Effector CD4-positive, alpha-beta T cell (primary cell): ENCODE results near the gene MYDGF.
A peak's percentile ranks its signal among the peaks of the same experiment; 100 is the strongest.

Source experiments
- DNase-seq: peaks from one replicate; pipeline ENCODE4 v3.0.0-alpha.2; 2020

Gene MYDGF

DNA sequence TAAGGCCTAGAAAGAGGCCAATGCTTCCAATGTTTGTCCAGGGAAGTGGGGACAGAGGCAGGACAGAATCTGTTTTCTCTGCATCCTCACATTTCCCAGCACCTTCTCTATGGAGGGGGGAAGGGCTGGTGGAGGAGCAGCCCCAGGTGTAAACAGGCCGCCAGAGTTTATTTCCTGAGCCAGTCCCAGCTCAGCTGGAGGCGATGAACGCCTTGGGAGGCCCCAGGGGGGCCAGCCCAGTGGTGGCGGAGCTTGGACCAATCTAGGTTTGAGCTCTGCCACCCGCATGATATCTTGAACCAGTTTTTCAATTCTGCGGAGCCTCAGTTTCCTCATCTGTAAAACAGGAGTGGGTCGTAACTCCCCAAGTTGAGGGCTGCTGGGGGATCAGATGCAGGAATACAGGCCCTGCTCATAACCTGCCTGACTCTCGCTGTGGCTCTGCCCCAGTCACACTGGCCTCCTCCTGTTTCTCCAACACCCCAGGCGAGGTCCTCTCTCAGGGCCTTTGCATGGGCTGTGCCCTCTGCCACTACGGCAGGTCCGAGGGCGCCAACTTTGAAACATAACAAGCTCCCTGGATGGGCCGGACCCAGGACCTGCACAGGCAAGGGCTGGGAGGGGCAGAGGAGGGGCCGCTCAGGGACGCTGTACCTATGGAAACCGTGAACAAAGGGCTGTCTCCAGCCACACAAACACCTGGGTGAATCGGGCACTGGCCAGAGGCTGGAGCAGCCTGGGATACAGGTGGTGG lies 29.7 kb downstream of the MYDGF start:
- DNase-seq: no peak

DNA sequence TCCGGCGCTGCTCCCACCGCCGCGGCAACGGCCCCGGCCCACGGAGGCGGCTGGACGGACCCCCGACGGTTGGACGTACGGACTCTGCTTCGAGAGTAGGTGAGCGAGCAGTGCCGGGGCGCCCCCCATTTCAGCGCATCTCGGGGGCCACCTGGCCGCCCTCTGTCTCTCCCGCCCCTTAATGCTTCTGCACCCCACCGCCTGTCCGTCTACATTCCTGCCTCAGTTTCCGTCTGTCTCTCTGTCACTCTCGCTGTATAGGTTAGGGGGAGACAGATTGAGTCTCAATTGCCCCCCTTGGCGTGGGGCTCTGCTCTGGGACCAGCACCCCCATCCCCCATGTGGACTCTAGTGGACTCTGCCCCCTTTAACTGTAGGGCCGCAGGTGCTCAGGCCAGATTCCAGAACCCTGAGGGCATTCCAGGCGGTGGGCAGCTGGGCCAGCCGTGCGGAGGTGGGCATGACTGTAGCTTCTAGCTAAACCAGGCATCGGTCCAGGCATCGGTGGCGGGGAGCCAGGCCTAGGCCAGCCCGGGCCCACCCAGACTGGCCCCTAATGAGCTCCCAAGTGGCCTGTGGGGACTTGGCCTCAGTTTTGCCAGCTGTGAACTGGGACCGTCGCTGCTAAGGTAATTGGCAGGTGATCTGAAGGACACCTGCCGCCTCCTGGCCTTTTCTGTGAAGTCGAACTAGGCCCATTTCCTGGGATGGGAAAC lies 30.5 kb downstream of the MYDGF start:
- DNase-seq: no peak

DNA sequence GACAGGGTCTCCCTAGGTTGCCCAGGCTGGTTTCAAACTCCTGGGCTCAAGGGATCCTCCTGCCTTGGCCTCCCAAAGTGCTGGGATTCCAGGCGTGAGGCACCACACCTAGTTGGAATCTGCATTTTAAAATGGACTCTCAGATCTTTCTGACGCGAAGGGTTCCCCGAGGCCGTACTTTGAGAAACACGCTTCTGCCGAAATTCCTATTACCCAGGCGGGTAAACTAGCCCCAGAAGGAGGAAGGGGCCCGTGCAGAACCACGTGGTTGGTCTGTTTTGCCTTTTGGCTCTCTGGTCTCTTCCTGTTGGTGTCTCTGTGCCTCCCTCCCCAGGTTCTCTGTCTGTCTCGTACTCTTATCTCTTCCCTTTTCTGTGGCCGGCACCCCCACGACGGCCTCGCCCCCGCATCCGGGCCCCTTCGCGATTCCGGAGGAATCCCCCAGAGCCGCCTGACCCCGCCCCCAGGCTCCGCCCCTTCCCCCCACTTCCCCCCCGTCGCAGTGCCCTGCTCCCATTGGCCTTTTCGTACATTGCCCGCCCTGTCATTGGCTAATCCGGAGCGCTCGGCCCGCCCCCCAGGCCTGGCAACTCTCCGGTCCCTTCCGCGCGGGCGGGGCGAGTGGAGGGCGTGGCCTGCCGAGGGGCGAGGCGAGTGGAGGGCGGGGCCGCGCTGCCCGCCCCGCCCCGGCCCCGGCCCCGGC lies 31.2 kb downstream of the MYDGF start, which contains the start of gene TNFAIP8L1:
TNFAIP8L1 (plus strand) TSS at position 689 of the 703 bp plus-strand sequence. CDS start 12,354 bp downstream, outside the sequence.
- DNase-seq: peak; percentile 100

DNA sequence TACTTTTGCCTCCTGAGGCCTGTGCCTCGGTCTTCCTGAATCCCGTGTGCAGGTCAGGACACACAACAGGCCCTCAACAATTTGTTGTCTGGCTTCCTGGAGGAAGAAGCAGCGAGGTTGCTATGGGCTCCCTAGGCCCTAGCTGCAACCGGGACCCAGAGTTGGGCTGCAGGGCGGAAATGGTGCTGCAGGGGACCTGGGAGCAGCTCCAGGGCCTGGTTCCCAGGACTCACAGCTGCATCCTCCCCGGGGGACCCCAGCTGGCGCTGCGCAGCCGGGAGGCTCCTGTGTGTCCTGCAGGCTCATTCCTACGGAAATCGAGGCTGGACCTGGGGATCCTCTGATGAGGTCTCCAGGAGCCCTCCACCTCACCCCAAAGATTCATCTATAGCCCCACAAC lies 31.8 kb downstream of the MYDGF start:
- DNase-seq: no peak

DNA sequence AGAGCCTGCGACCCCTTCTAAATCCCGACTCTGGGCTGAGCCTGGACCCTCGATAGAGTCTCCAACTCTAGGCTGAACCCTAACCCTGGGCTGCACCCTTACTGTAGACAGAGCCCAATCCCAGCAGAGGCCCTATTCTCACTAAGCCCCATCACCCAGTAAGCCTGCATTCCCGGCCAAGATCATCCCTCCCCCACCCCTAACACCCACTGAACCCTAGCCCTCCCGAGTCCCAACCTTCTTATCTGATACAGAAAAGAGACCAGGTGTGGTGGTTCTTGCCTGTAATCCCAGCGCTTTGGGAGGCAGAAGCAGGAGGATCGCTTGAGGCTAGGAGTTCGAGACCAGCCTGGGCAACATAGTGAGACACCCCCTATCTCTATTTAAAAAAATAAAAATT lies 33.4 kb downstream of the MYDGF start:
- no peak for DNase-seq

DNA sequence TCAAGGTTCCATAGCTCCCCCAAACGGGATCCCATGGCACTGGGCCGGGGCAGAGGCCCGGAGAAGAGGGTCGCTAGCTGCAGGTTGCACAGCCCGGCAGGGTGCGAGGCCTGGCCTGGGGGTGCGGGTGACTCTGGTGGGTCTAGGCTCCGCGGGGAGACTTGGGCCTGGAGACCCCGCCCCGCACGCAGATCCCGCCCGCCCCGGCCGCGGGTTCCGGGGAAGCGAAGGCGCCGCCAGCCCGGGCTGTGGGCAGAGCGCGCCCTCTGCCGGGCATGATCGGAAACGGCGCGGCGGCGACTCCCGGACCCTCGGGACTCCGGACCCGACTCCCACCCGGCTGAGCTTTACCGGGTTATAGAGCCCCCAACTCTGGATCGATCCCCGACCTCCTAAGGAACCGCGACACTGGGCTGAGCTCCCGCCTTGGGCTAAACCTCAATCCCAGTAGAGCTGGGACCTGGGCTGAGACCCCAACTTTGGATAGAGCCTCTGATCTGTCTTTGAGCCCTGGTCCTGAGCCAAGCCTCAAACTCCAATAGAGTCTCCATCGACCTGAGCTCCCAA lies 33.9 kb downstream of the MYDGF start:
- peak; percentile 67 for DNase-seq

DNA sequence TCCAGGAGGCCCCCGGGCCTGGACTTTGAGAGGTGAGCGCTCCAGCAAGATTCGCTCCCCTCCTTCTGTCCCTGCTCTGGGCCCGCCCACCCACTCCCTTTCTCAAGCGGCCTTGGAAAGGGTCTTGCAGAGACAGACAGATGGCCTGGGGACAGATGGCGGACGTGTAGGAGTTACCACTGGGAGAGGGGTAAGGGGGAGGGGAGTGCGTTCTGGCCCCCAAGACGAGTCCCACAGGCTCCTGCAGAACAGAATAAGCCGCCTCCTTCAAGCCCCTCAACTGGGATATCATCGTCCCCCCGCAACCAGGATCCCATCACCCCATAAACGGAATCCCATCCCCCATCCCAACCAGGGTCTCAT lies 34.4 kb downstream of the MYDGF start:
- DNase-seq: no peak

DNA sequence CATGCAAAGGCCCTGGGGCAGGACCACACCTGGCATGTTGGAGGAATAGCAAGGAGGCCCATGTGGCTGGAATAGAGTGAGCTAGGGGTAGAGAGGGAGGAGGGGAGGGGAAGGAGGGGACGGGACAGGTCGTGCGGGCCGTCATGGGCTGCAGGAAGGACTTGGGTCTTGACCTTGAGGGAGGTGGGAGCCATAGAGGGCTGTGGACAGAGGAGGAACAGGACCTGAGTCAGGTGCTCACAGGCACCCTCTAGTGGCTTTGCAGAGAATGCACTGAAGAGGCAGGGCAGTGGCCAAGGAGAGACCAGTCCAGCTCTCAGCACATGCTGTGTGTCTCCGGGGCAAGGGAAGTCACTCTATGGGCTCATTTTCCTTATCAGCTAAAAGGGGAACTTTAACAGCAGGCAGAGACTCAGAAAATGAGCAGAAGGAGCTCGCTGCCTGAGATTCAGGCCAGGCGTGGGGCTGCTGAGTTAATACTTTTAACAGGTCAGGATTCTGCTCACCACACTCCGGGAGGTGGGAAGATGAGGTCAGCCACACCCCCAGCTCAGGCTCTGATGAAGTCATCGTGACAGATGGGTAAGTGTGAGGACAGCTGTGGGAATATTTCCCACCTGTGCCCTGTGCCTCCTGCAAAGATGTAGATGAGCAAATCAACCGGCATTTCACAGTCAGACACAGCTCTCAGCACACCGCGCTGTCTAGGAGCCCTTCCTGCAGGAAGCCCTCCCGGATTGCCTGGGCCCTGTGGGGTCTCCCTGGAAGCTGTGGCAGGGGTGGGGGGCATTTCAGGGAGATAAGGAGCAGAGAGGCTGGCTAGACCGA lies 36.8 kb downstream of the MYDGF start:
- no peak for DNase-seq

DNA sequence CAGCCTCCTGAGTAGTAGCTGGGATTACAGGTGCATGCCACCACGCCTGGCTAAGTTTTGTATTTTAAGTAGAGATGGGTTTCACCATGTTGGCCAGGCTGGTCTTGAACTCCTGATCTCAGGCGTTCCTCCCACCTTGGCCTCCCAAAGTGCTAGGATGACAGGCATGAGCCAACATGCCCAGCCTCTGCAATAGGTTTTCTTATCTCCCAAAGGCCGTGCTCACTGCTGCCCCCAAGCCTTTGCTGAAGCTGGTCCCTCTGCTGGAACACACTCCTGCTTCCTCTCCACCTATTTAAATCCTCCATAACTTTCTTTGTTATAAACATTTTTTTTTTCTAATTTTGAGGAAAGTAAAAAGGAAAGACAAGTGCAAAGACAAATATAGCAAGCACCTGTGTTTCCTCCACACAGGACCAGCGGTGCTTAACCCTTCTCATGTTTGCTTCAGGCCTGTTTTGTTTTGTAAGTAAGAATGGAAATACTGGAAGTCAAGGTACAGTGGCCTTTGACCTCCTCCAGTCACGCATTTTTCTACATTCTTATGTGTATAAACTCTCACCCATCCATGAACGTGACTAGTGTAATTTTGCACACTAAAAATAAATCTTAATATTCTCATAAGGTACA lies 45.3 kb downstream of the MYDGF start:
- DNase-seq: no peak

DNA sequence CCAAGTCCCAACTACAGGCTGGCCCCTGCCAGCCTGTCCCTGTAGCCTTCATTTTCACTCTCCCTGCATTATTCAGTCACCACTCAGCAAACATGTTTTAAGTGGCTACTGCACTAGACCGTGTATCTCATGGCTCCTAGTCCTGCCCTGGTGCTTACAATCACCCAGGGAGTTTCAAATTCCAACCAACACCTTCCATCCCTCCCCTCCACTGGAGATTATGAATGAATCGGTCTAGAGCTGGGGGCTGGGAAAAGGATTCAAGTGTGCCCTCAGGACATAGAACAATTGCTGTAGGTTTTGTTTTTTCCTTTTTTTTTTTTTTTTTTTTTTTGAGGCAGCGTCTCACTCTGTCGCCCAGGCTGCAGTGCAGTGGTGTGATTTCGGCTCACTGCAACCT lies 45.8 kb downstream of the MYDGF start:
- no peak for DNase-seq

DNA sequence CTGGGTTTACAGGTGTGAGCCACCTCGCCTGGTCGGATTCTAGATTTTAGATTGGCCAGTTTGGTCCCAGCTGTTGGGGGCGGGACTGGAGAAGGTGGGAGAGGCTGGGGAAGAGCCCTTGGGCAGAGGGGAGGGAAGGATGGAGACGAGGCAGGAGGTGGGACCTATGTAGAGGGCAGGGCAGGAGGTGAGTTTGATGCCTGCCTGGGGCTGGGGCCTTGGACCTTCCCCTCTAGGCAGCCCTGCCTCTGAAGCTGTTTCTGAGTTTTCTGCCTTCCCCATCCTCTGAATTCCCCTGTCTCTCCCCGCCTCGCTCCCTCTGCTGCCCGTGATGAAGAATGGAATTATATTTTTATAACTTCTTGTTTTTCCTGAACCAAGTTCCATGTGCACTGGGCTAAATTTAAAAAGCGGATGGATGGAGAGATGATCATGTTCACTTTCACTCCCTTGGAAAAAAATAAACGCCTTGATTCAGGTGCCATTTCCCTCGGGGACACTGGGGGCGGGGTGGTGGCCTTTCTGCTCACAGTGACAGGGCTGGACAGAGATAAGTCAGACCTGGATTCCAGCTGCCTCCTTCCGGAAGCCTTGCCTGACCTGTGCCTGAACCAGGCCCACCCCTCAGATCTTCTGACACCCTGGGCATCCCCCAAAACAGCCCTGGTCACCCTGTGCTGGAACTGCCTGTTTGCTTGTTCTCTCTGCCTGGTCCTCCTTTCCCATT lies 47.3 kb downstream of the MYDGF start:
- no peak for DNase-seq

DNA sequence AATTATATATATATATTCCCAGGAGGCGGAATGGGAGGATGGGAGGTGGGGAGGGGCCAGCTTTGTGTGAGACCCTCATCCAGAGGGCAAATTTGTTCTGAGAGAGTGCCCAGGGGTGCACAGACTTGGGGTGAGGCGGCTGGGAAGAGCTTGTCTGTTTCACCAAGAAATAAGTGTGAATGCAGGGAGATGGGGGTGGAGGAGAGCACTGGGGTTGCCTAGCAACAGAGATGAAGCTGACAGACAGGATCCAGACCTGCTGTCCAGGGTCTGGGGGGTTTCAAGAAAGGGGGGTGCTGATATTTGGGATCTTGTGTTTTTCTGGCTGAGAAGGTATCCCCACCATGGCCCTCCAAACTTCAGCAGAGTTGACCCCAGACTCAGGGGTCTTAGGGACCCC lies 49.5 kb downstream of the MYDGF start:
- no peak for DNase-seq

DNA sequence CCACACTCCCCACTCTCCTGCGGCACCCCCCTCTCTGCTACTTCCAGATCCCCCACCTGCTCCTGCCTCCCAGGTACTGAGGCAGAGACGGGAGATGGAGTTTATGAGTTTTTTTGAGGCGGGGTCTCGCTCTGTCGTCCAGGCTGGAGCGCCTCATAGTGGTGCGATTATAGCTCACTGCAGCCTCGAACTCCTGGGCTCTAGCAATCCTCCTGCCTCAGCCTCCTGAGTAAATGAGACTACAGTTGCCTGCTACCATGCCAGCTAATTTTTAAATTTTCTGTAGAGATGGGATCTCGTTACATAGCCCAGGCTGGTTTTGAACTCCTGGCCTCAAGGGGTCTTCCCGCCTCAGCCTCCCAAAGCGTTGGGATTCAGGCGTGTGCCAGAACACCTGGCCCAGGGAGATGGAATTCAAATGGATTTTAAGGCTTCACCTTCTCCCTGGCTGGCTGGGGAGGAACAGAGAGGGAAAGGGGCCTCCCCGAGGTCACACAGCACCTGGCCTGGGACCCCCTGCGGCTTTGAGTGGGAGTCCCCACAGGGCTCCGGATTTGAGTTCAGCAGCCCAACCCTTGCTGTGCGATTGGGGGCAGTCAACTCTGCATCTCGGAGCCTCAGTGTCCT lies 50.4 kb downstream of the MYDGF start:
- DNase-seq: no peak

DNA sequence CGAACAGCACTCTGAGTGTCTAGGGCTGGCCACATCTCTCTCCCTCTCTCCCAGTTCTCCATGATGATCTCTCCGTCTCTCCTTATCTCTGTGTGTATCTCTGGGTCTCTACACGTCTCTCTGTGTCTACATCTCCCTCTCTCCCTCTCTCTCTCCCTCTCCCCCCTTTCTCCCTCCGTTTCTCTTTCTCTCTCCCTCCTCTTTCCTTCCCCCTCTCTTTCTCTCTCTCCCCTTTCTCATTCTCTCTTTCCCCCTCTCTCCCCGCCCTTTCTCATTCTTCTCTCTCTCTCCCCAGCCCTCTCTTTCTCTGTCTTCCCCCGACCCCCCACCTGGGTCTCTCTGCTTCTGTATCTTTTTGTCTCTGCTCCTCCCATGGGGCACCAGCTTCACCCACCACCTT lies 52.1 kb downstream of the MYDGF start:
- no peak for DNase-seq

DNA sequence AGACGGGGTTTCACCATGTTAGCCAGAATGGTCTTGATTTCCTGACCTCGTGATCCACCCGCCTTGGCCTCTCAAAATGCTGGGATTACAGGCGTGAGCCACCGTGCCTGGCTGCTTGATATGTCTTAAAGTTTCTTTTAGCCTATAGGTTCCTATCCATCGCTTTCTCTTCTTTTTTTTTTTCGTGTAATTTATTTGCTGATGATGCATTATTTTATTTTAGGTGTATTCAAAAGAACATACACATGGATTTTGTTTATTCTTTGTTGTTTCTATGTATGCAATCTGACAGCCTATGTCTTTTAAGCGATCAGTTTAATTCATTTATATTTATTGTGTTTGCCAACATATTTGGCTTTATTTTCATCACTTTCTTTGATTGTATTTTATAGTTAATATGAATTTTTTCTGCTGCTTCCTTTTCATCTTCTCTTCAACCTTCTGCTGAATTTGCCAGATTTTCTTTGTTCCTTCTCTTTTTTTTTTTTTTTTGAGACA lies 56.8 kb downstream of the MYDGF start:
- DNase-seq: no peak

DNA sequence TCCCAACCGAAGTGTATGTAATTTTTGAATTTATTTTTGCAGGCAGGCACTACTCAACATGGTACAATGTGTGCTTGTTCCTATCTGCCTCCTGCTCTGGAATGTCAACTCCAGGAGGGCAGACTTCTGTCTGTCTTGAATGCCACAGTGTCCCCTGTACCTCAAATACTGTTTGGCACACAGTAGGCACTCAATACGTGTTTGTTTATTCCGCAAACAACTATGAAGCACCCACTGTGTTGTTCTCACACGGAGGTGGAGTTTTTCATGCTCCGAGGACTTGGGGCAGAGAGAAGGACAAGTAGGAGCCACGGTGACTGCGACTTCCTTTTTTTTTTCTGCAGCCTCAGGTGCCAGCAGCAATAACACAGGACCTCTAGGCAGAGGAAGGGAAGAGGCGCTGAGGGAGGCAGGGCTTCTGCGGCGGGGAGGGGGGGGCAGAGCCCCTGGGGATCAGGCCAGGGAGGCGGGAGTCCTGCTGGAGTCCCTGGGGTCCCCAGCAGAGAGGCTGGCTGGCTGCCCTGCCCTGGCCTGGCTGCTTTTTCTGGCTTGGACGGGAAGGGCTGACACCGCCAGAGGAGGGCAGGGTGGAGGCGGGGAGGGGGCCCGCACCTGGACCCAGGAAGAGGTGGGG lies 60.1 kb downstream of the MYDGF start:
- DNase-seq: no peak
